HG02642 (cell line): Measurements from ENCODE around the gene CXCL10.
"Not testable (repeated sequence)": the region's sequence is repeated elsewhere in the genome, so short reads cannot be mapped to it uniquely, and the experiment has no call there.

Experiments
- ATAC-seq: cut with Tn5 transposase; IDR thresholded peaks from one replicate; pipeline ENCODE4 v1.9.1; 2021; ENCODE audit warnings: mild to moderate bottlenecking; ENCODE audit not compliant: unreplicated experiment, poor library complexity

The CXCL10 gene

DNA sequence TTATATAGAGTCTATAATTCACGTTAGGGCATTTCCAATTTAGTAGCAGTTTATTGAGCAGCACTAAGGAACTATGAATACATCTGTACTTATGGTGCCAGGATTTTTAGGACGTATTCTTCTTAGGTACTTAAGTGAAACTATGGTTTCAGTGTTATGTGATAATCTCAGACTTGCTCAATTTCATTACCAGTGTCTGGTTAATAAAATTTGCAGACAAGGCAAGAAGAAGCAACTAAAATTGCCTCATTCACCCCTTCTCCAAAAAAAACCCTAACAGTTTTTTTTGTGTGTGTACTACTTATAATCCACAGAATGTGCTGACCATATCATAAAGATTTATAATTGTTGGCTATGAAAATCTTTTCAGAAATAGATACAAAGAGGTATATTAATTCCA is 6.0 kb upstream of the CXCL10 start:
- ATAC-seq = no peak

DNA sequence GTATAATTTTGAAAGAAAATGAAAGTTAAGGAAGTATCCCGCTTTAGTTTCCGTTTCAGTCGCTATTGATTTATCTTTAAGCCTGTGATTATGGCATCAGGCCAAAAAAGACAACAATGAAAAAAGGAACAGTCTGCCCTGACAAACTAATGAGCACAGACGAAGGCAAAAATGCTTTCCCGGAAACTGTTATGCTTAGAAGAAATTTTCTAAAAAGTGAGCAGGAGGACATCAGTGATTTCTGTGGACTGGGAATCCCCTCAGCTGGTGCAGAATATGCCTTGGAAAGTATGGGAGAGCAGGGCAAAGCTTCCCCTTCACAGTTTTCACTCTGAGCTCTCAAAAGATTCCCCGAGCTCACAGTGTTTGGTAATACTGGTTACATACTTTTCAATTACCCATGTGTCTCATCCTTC is 5.1 kb upstream of the CXCL10 start:
- no peak for ATAC-seq

DNA sequence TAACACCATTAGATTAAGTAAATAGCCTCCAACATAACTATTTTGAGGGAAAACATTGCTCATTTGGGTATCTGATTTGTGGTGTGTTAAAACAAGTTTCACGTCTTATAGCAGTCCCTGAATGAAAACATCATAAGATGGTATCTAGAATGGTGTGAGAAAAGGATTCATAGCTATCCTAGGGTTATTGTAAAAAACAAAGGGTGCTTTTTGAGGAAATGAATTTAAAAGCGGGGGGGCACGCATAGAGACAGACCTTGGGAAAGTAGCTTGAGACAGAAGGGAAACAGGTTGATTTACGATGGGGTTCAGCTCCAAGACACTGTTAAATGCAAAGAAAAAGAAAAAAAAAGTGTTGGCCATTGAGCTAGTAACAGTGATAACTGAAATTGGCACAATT is 768 bp upstream of the CXCL10 start:
- ATAC-seq = no peak

DNA sequence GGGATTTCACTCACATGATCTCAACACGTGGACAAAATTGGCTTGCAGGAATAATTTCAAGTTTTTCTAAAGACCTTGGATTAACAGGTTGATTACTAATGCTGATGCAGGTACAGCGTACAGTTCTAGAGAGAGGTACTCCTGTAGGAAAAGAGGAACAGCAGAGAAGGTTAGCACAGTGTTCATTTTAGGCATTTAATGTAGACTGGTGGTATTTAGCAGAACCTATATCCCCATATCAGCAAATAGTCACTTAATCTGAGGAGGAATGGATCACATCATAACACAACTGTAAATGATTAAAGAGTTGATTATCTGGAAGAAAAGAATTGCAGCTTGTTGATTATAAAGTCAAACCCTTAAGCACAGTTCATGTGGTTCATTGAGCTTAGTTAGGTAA is 620 bp downstream of the CXCL10 start:
- ATAC-seq = no peak

GRCh38 chr4:76022031-76022430 is 1.3 kb downstream of the CXCL10 start:
- ATAC-seq = no peak

DNA sequence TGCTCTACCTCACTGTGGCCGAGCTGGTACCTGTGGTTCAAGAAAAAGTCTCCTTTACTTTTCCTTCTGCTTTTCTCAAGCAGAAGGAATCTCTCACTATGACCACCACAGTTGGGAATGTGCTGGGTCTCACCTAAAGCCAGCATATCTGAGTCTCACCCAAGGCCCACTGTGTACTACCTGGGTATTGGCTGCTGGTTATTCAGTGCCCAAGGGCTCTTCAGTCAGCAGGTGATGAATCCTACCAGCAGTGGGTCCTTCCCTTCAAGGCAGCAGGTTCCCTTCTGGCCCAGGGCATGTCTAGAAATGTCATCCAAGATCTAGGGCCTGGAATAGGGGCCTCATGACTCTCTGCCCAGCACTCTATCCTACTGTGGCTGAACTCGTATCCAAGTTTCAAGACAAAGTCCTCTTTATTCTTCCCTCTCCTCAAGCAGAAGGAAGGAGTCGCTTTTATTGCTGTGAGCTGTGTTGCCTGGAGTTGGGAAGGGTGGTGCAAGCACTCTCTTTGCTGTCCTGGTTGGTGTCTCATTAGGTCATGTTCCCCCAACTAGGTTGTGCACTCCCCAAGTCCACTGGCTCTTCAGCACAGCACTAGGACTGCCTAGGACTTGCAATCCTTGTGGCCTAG is 6.1 kb downstream of the CXCL10 start:
- ATAC-seq = no peak

DNA sequence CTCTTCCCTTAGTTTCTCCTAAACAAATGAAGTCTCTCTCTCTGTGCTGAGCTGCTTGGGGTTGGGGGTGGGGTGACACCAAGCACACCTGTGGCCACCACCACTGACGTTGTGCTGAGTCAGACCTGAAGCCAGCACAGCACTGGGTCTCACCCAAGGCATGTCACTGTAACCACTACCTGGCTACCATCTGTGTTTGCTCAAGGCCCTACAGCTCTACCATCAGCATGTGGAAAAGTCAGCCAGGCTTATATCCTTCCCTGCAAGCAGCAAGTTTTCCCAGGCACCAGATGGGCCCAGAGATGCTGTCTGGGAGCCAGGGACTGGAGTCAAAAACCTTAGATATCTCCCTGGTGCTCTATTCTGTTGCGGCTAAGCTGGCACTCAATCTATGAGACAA is 6.9 kb downstream of the CXCL10 start:
- ATAC-seq = peak; percentile 74

DNA sequence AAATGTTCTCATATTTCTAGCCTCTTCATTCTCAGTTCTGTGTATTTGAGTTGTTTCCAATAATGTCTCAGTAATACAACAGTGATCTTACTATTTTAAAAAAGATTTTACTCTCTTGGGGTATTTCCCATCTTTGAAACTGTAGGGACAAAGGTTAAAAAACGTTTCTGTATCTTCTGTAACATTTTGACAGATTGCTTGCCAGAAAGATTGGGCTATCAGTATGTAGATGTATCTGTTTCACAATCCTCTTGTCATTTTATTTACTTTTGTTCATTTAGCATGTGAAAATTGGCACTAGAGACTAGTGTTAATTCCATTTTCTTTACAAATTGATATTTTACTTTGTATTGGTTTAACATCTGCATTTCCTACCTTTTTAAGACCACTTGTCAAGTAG is 9.8 kb downstream of the CXCL10 start:
- ATAC-seq = no peak

DNA sequence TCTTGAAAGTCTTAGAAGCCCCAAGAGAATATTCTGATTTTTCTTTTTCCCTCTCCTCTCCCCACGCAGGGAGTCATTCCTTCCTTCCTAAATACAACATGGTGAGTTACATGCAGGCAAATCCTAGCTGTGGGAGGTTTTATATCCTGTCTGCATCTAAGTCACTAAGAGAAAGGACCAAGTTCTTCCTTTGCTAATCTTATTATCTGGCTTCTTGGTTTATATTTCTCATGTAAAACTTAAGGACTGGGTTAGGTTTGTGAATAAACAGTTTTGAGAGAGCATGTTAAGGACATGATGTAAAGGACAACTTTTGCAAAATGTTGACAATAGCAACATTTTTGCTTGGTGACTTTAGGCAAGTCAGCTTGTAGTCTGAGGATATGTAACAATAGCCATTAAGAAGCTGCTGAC is 10.9 kb downstream of the CXCL10 start:
- ATAC-seq = no peak

DNA sequence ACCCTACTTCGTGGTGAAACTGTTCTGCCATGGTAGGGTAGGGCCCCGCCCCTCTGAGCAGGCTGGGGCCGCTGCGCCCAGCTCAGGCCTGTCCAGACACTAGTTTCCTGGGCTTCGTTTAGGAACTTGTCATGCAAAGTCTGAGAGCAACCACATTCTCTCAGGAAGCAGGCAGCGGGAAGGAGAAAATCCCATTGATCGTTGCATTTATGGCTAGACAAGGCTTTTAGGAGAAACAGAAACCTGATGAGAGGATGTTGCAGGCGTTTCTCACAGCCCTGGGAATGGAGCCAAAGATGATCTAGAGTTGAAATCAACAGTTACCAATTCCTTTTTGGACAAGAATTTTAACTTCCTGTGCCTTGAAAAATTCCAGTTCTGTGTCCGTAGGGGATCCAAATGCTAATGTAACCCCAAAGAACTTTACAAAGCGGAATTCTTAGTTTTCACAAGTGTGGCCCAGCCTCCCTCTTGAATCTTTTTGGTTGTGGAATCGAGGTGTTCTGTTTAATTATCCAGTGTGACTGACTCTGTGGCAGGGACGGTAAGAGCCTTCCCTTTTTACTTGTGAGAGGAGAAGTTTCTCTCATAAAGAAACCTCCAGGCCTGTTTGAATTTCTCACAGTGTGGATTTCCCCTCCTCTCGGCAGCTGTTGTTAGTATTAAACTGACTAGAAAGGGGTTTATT is 11.5 kb downstream of the CXCL10 start:
- peak; percentile 75 for ATAC-seq

DNA sequence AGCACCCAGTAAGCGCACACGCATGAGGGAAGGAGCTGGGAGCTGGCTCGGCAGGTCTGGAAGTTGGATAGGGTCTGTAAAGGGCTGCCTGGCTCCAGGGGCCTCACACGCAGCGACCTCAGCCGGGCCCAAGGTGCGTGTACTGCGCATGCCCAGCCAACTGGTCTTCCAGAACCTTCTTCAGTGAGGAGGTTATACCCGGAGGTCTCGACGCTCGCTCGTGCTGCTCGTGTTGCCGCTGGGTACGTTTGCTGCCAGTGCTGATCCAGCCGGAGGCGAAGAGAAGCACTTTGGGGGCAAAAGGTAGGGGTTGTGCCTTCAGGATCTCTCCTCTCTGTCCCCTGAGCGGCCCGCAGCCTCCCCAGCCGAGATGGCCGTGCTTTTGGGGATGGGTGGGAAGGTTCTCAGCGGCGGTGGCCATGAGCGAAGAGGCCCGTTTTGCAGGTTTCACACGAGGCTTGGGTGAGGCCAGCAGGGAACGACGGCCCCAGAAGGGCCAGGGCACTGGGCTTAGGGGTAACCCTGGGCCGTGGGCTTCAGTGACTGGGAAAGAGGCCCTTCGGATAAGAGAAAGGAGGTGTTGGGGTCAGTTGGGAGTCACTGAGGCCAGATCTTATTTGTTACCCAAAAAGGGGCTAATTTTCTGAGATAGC is 12.2 kb downstream of the CXCL10 start:
- no peak for ATAC-seq

DNA sequence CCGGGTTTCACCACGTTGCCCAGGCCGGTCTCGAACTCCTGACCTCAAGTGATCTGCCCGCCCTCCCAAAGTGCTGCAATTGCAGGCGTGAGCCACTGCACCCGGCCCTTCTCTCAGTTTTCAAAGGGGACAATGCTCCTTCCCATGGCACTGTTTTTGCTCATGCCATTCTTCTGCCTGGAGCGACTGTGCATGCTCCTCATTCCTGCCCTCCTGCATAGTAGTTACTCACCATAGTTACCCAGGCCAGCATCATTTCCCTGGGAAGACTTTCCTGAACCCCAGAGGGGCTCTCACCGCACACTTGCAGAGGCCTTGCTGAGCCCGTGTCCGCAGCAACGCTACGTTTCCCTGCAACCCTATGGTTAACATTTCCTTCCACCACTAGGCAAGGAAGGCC is 12.7 kb downstream of the CXCL10 start:
- no peak for ATAC-seq

GRCh38 chr4:76009311-76009710 is 14.0 kb downstream of the CXCL10 start:
- ATAC-seq = no peak

GRCh38 chr4:76007089-76007862 is 16.0 kb downstream of the CXCL10 start, which contains the start of gene CXCL9:
Gene CXCL9 (minus strand): TSS chr4:76007509. CDS start chr4:76007449, 60 bp downstream.
- ATAC-seq = no peak

- ATAC-seq = no peak
These were observed 19.7 kb downstream of the CXCL10 start for GRCh38 chr4:76003620-76004019.

GRCh38 chr4:76003035-76003434 is 20.3 kb downstream of the CXCL10 start:
- no peak for ATAC-seq

GRCh38 chr4:76002176-76002575 is 21.1 kb downstream of the CXCL10 start:
- no peak for ATAC-seq

DNA sequence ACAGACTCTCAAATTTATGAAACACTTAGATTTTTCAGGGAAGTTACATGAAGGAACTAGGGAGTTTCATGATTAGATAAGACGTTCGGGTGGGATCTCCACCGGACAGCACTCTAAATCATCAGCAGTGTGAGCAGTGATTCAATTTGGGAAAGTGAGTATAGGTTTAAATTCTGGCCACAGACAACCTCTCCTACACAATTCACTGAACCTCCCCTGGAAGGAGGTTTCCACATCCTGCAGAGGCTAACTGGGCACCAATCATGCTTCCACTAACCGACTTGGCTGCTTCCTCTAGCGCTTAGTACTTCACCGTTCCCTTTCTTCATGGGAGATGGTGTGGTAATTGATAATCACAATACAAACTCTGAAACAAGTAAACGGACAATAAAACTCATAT is 21.6 kb downstream of the CXCL10 start:
- ATAC-seq = no peak

DNA sequence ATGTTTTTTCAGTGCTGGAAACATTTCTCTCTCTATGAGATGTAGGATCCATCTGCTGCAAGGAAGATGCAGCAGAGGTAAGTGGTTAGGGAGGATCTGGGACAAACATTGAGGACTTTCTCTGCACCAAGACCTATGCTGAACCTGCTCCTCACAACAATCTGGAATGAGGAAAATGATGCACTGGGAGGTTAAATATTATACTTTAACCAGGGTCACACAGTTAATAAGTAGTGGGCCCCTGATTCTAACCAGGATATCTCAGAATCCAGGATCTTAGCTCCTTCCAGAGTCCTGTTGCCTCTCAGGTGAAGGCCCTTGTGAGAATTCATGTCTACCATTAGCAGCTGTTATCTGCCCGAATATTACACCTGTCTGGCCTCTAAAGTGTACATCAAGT is 23.0 kb downstream of the CXCL10 start:
- ATAC-seq = no peak

- not testable (repeated sequence) for ATAC-seq
These were observed 24.7 kb downstream of the CXCL10 start for GRCh38 chr4:75998525-75999147.
